Measurements from ENCODE around the gene SHC4. TPM values are rescaled to one million over a fixed set of nuclear protein-coding genes. Genes with fewer than 3 reads are reported as not detected.

SHC4 gene
- polyA plus RNA-seq, 1 of the 3 experiments (the other 2 are of a cell fraction) = 1.6 TPM

GRCh38 chr15:48993380-48993779 is 29.7 kb upstream of the SHC4 start:
- no peaks in the 10 kb centered on the region for H3K27me3 ChIP-seq (ENCODE audit: insufficient read depth)
- no peak overlapping the region for H3K4me2 ChIP-seq
- H3K36me3 ChIP-seq (replicated peaks in 1 of 2; ENCODE audit: control insufficient read depth in 1 of 2, insufficient read depth in 2 of 2, low read length in 1 of 2) = peaks cover 75 to 79% of the 10 kb centered on the region in 2 experiments
- H3K27ac ChIP-seq (ENCODE audit: low read depth in 2 of 2, low read length in 1 of 2) = peak overlapping the region in 1 of 2 experiments; percentile 28; a peak in 2 of 4 replicates
- DNase-seq = peak; percentile 29
- H3K9me3 ChIP-seq = no peaks in the 10 kb centered on the region
- no peaks in the 10 kb centered on the region for H3K79me2 ChIP-seq (ENCODE audit: insufficient read depth)
- no peak overlapping the region for H3K4me3 ChIP-seq (ENCODE audit: low read depth in 2 of 2, low read length in 1 of 2)
- H2AFZ ChIP-seq (ENCODE audit: low read depth) = no peak overlapping the region
- TF ChIP-seq TCF12 (IDR thresholded peaks at IDR 0.05) (peak; percentile 65; the same call in 1 of the 2 replicates), POLR2AphosphoS5 (IDR thresholded peaks at IDR 0.05; ENCODE audit: low read depth, low read length) (no peak), NFIC (IDR thresholded peaks at IDR 0.05; ENCODE audit: borderline replicate concordance) (no peak), RCOR1 (IDR thresholded peaks at IDR 0.05; ENCODE audit: low read length) (0 out of 2 replicates have a peak, but pooled peaks have one; percentile 20), NRF1 (IDR thresholded peaks at IDR 0.05; ENCODE audit: low read depth, low read length) (no peak), FOSL2 (IDR thresholded peaks at IDR 0.05; ENCODE audit: borderline replicate concordance, low read depth) (no peak), GABPA (IDR thresholded peaks at IDR 0.05; ENCODE audit: low read depth) (no peak)
- H3F3A ChIP-seq (replicated peaks; ENCODE audit: insufficient read depth) = no peaks in the 10 kb centered on the region
- no peaks in the 10 kb centered on the region for H4K20me1 ChIP-seq (ENCODE audit: insufficient read depth)
- no peak overlapping the region for H3K9ac ChIP-seq
- ChIA-PET POLR2A (interaction anchor here (1.4 kb wide), 1 partner anchor 17 kb away, joined by 3 read pairs; no protein-coding TSS in a partner anchor), CTCF (interaction anchor here (3.8 kb wide), 1 partner anchor 18 kb away, joined by 22 read pairs; no protein-coding TSS in a partner anchor)
- no peaks in the 10 kb centered on the region for H3K9me2 ChIP-seq
- peaks cover 6 to 14% of the 10 kb centered on the region in 2 experiments; a peak in 2 of 4 replicates for H3K4me1 ChIP-seq (ENCODE audit: control insufficient read depth in 1 of 2, insufficient read depth in 2 of 2, low read depth in 1 of 2, low read length in 1 of 2)

- 100% methylated on average over 1 of the region's 1 CpG for WGBS (ENCODE audit: low lambda C conversion rate)
- H3K4me1 ChIP-seq (ENCODE audit: control insufficient read depth in 1 of 2, insufficient read depth in 2 of 2, low read depth in 1 of 2, low read length in 1 of 2) = peaks cover 6 to 14% of the 10 kb centered on the region in 2 experiments; a peak in 2 of 4 replicates
- H3K27ac ChIP-seq (ENCODE audit: low read depth in 2 of 2, low read length in 1 of 2) = no peak overlapping the region
- no peak overlapping the region for H3K4me2 ChIP-seq
- H3K4me3 ChIP-seq (ENCODE audit: low read depth in 2 of 2, low read length in 1 of 2) = no peak overlapping the region
- ChIA-PET POLR2A (interaction anchor here (1.4 kb wide), 1 partner anchor 17 kb away, joined by 3 read pairs; no protein-coding TSS in a partner anchor), CTCF (interaction anchor here (3.8 kb wide), 1 partner anchor 17 kb away, joined by 22 read pairs; no protein-coding TSS in a partner anchor)
- no peaks in the 10 kb centered on the region for H3K27me3 ChIP-seq (ENCODE audit: insufficient read depth)
- H3K9ac ChIP-seq = no peak overlapping the region
- no peak for TF ChIP-seq CHD2 (IDR thresholded peaks at IDR 0.05; ENCODE audit: low read length, partially characterized antibody)
- no peak for TF ChIP-seq GABPA (IDR thresholded peaks at IDR 0.05; ENCODE audit: low read depth)
- TF ChIP-seq USF2 (IDR thresholded peaks at IDR 0.05; ENCODE audit: borderline replicate concordance, low read depth, low read length) = no peak
- TF ChIP-seq IRF3 (IDR thresholded peaks at IDR 0.05; ENCODE audit: low read depth, low read length) = no peak
- no peak for TF ChIP-seq ELF1 (IDR thresholded peaks at IDR 0.05)
- no peak for TF ChIP-seq MXI1 (IDR thresholded peaks at IDR 0.05; ENCODE audit: low read depth, low read length)
- no peak for TF ChIP-seq FOXM1 (IDR thresholded peaks at IDR 0.05; ENCODE audit: low read depth)
- no peak for TF ChIP-seq MEF2A (IDR thresholded peaks at IDR 0.05; ENCODE audit: borderline replicate concordance, low read depth)
- no peak for TF ChIP-seq FOSL2 (IDR thresholded peaks at IDR 0.05; ENCODE audit: borderline replicate concordance, low read depth)
- TF ChIP-seq TCF12 (IDR thresholded peaks at IDR 0.05) = no peak
- no peak for TF ChIP-seq FOXJ3 (CRISPR knock-in tag; IDR thresholded peaks at IDR 0.05)
- TF ChIP-seq SIN3A (IDR thresholded peaks at IDR 0.05; ENCODE audit: borderline replicate concordance, low read depth, low read length) = no peak
- TF ChIP-seq RFX5 (IDR thresholded peaks at IDR 0.05; ENCODE audit: low read length) = no peak
- TF ChIP-seq TEAD4 (IDR thresholded peaks at IDR 0.05; ENCODE audit: borderline replicate concordance, insufficient read depth) = no peak
- no peak for TF ChIP-seq POLR2AphosphoS5 (IDR thresholded peaks at IDR 0.05; ENCODE audit: low read depth, low read length)
- TF ChIP-seq REST (IDR thresholded peaks at IDR 0.05; ENCODE audit: low read depth, low read length) = no peak
- TF ChIP-seq TAF1 (IDR thresholded peaks at IDR 0.05; ENCODE audit: borderline replicate concordance, low read depth, low read length) = no peak
- no peak for TF ChIP-seq ZBTB33 (IDR thresholded peaks at IDR 0.05; ENCODE audit: borderline replicate concordance, low read depth)
- H3K79me2 ChIP-seq (ENCODE audit: insufficient read depth) = no peaks in the 10 kb centered on the region
- no peaks in the 10 kb centered on the region for H4K20me1 ChIP-seq (ENCODE audit: insufficient read depth)
- peaks cover 71 to 74% of the 10 kb centered on the region in 2 experiments for H3K36me3 ChIP-seq (replicated peaks in 1 of 2; ENCODE audit: control insufficient read depth in 1 of 2, insufficient read depth in 2 of 2, low read length in 1 of 2)
- no peak overlapping the region for H2AFZ ChIP-seq (ENCODE audit: low read depth)
- no peaks in the 10 kb centered on the region for H3K9me3 ChIP-seq
- no peak for DNase-seq
- no peaks in the 10 kb centered on the region for H3F3A ChIP-seq (replicated peaks; ENCODE audit: insufficient read depth)
- H3K9me2 ChIP-seq = no peaks in the 10 kb centered on the region
These were observed 28.8 kb upstream of the SHC4 start for GRCh38 chr15:48992545-48992944.
